Adrenal gland (tissue), 12 donors: ENCODE measurements around the gene ICE2. TPM values are rescaled to one million over a fixed set of nuclear protein-coding genes. Genes with fewer than 3 reads are reported as not detected.

ENCODE experiments used
- DNase-seq, 7 donors: peaks; one replicate each; pipeline ENCODE4 v3.0.0-alpha.2; 2019 to 2020
- H3K27ac ChIP-seq, 5 donors: fragments of 200-600 bp; sonication (generic) in 4 of 5; 1 replicate in 3 of 5; 2 replicates in 2 of 5; pipeline versions ENCODE4 v1.5.1 to v1.8.0; 2016 to 2020; ENCODE audit warnings: mild to moderate bottlenecking in 1 of 5
- H3K27me3 ChIP-seq: fragments of 200-600 bp; 2 replicates; pipeline ENCODE4 v1.8.0; 2021
- H3K36me3 ChIP-seq, 2 donors: fragments of 200-600 bp; replicated peaks in 1 of 2; 1 replicate in 1 of 2; 2 replicates in 1 of 2; pipeline versions ENCODE4 v1.5.1 to v1.8.0; 2018 to 2022
- H3K4me1 ChIP-seq, 2 donors: fragments of 200-600 bp; replicated peaks in 1 of 2; 1 replicate in 1 of 2; 2 replicates in 1 of 2; pipeline versions ENCODE4 v1.5.1 to v1.8.0; 2018 to 2021
- H3K4me3 ChIP-seq, 4 donors: fragments of 200-600 bp; sonication (generic) in 3 of 4; one replicate each; pipeline ENCODE4 v1.5.1; 2016 to 2018
- H3K9me3 ChIP-seq, 3 donors: fragments of 200-600 bp; sonication (generic) in 1 of 3; replicated peaks in 1 of 3; 1 replicate in 2 of 3; 2 replicates in 1 of 3; pipeline versions ENCODE4 v1.5.1 to v1.8.0; 2016 to 2021
- POLR2A ChIP-seq, 2 donors: fragments of 450-650 bp; IDR thresholded peaks; one replicate each; pipeline ENCODE4 v1.6.1; 2017; ENCODE audit warnings: antibody characterized with exemption in 2 of 2, mild to moderate bottlenecking in 2 of 2, moderate library complexity in 1 of 2
- WGBS, 4 donors: extraction: QIAGEN DNeasy Blood & Tissue Kit in 2 of 4; methylation state at CpG; one replicate each; pipeline versions ENCODE4 v1.1.5 to v1.1.7; 2013 to 2017; 5-methylcytosine and 5-hydroxymethylcytosine counted together
- intact Hi-C, 2 donors: fragments of 100-400 bp; cut with DNase I; formaldehyde crosslinking; loops; one replicate each; pipeline versions ENCODE4 v1.14.1 to v1.15.0; 2022 to 2023
- polyA plus RNA-seq, 3 donors: library from polyadenylated mRNA; stranded (reverse); fragments of 200-250 nt in 2 of 3; fragments of 350-450 nt in 1 of 3; fragmentation: Illumina TruSeq in 1 of 3; extraction: RNeasy Lipid Tissue Mini Kit (QIAGEN cat#74804) in 1 of 3; gene quantifications; one replicate each; pipeline ENCODE4 v1.2.3, GENCODE V29; 2013 to 2014
- total RNA-seq, 9 donors: library from RNA; depleted of rRNA in 4 of 9; stranded (reverse); fragments of >200 nt in 4 of 9; fragments of 120-200 nt in 1 of 9; fragmentation: NEBNext Ultra II Directional in 1 of 9; extraction: Animal tissue kit (Norgen Biotek cat#: 25700) in 1 of 9; gene quantifications; one replicate each; pipeline versions ENCODE4 v1.1.0 to v1.2.4, GENCODE V29; 2013 to 2023
- TF ChIP-seq, protein P1 (sequence below), 6 experiments: fragments of 450-650 bp in 4 of 6; fragments of 200-600 bp in 2 of 6; sonication (generic) in 1 of 6; IDR thresholded peaks; 1 replicate in 5 of 6; 2 replicates in 1 of 6; pipeline versions ENCODE4 v1.5.1 to v1.8.0; 2016 to 2021; ENCODE audit warnings: antibody characterized with exemption in 6 of 6, mild to moderate bottlenecking in 2 of 6, moderate library complexity in 1 of 6
- donor health status: healthy with polysubstance abuse.
- donor health status: Bipolar disorder and iron deficiency.
- donor health status: DM: yes; HTN: yes; CAD: no.
- donor health status: DM: no; HTN: no; CAD: no.
- donor health status: DM: no; HTN: no; CAD: no.
- donor health status: DM: yes; HTN: yes; CAD: no.

ICE2 gene
- total and polyA plus RNA-seq, 12 donors, result 13.6 to 53.7 (median 38.3) TPM

- H3K4me3 ChIP-seq, result no peak overlapping the region
- no peaks in the 10 kb centered on the region for H3K36me3 ChIP-seq
- H3K27ac ChIP-seq, result no peak overlapping the region
- H3K9me3 ChIP-seq, result no peaks in the 10 kb centered on the region
- no peaks in the 10 kb centered on the region for H3K27me3 ChIP-seq
- intact Hi-C loops, result no loop called here
- no peak for DNase-seq
- TF ChIP-seq POLR2A (IDR thresholded peaks at IDR 0.05), result no peak
- TF ChIP-seq, protein P1, sequence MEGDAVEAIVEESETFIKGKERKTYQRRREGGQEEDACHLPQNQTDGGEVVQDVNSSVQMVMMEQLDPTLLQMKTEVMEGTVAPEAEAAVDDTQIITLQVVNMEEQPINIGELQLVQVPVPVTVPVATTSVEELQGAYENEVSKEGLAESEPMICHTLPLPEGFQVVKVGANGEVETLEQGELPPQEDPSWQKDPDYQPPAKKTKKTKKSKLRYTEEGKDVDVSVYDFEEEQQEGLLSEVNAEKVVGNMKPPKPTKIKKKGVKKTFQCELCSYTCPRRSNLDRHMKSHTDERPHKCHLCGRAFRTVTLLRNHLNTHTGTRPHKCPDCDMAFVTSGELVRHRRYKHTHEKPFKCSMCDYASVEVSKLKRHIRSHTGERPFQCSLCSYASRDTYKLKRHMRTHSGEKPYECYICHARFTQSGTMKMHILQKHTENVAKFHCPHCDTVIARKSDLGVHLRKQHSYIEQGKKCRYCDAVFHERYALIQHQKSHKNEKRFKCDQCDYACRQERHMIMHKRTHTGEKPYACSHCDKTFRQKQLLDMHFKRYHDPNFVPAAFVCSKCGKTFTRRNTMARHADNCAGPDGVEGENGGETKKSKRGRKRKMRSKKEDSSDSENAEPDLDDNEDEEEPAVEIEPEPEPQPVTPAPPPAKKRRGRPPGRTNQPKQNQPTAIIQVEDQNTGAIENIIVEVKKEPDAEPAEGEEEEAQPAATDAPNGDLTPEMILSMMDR (IDR thresholded peaks at IDR 0.05), result no peak
- WGBS, 4 donors, result 63 to 73% (median 68%) methylated on average over 1 of the region's 1 CpG
- peaks cover 0 to 4% of the 10 kb centered on the region in 2 donors for H3K4me1 ChIP-seq
Observed at GRCh38 chr15:60421544-60421943, 57.4 kb downstream of the ICE2 start.

- intact Hi-C loops, result no loop called here
- TF ChIP-seq POLR2A (IDR thresholded peaks at IDR 0.05), result no peak
- TF ChIP-seq, protein P1 (IDR thresholded peaks at IDR 0.05), result no peak
- Histone ChIP-seq H3K36me3 (no peaks in the 10 kb centered on the region), H3K4me1 (no peaks in the 10 kb centered on the region), H3K27me3 (no peaks in the 10 kb centered on the region), H3K9me3 (no peaks in the 10 kb centered on the region), H3K4me3 (no peak overlapping the region), H3K27ac (no peak overlapping the region)
- WGBS, 4 donors, result 95 to 100% (median 95%) methylated on average over 2 of the region's 2 CpGs
- no peak for DNase-seq
Observed at GRCh38 chr15:60420203-60420716, 58.7 kb downstream of the ICE2 start.

DNA sequence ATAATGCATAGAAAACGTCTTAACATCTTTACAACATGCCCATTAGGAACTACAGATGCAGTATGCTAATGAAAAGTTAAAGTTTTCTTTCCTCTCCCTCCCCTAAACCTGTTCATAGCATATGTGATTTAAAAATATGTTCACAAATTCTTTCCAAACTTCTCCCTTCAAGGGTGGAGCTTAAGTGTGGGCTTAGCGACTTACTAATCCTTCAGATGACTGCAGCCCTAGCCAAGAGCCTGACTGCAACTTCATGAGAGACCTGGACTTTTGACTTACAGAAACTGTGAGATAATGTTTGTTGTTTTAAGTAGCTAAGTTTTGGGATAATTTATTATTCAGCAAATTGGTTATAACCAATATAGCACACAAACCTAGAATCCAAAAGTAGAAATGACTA, 59.2 kb downstream of the ICE2 start:
- Histone ChIP-seq H3K4me3 (no peak overlapping the region), H3K9me3 (no peaks in the 10 kb centered on the region), H3K4me1 (no peaks in the 10 kb centered on the region), H3K27me3 (no peaks in the 10 kb centered on the region), H3K27ac (no peak overlapping the region), H3K36me3 (no peaks in the 10 kb centered on the region)
- 73 to 86% (median 84%) methylated on average over 2 of the region's 2 CpGs for WGBS, 4 donors
- TF ChIP-seq, protein P1 (IDR thresholded peaks at IDR 0.05), result no peak
- TF ChIP-seq POLR2A (IDR thresholded peaks at IDR 0.05), result no peak
- DNase-seq, result no peak
- intact Hi-C loops, result no loop called here

- H3K9me3 ChIP-seq, result no peaks in the 10 kb centered on the region
- H3K27ac ChIP-seq, result no peak overlapping the region
- no peaks in the 10 kb centered on the region for H3K27me3 ChIP-seq
- no peaks in the 10 kb centered on the region for H3K4me1 ChIP-seq
- WGBS, 4 donors, result 81 to 92% (median 88%) methylated on average over 3 of the region's 3 CpGs
- intact Hi-C loops, result no loop called here
- H3K36me3 ChIP-seq, result no peaks in the 10 kb centered on the region
- no peak for DNase-seq
- no peak overlapping the region for H3K4me3 ChIP-seq
- TF ChIP-seq, protein P1 (IDR thresholded peaks at IDR 0.05), result no peak
- no peak for TF ChIP-seq POLR2A (IDR thresholded peaks at IDR 0.05)
Observed at GRCh38 chr15:60418096-60418495, 60.8 kb downstream of the ICE2 start.
